ENCODE results near the gene CDR2L.

GRCh38 chr17:74972973-74973328, 14.5 kb upstream of the CDR2L start:
- TF ChIP-seq EP300 (IDR thresholded peaks at IDR 0.05) (no peak), POLR2A (IDR thresholded peaks at IDR 0.05; ENCODE audit: low read depth) (no peak), POLR2AphosphoS5 (IDR thresholded peaks at IDR 0.05) (no peak)
- TF ChIP-seq, protein P1, sequence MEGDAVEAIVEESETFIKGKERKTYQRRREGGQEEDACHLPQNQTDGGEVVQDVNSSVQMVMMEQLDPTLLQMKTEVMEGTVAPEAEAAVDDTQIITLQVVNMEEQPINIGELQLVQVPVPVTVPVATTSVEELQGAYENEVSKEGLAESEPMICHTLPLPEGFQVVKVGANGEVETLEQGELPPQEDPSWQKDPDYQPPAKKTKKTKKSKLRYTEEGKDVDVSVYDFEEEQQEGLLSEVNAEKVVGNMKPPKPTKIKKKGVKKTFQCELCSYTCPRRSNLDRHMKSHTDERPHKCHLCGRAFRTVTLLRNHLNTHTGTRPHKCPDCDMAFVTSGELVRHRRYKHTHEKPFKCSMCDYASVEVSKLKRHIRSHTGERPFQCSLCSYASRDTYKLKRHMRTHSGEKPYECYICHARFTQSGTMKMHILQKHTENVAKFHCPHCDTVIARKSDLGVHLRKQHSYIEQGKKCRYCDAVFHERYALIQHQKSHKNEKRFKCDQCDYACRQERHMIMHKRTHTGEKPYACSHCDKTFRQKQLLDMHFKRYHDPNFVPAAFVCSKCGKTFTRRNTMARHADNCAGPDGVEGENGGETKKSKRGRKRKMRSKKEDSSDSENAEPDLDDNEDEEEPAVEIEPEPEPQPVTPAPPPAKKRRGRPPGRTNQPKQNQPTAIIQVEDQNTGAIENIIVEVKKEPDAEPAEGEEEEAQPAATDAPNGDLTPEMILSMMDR (IDR thresholded peaks at IDR 0.05): no peak
